HG03135 (cell line): ENCODE measurements around the gene S100A11.

Source experiments
- ATAC-seq: cut with Tn5 transposase; IDR thresholded peaks from one replicate; pipeline ENCODE4 v1.9.1; 2021; ENCODE audit warnings: mild to moderate bottlenecking, moderate library complexity; ENCODE audit not compliant: unreplicated experiment

Gene S100A11

GRCh38 chr1:152003846-152004442 is 32.9 kb downstream of the S100A11 start:
- no peak for ATAC-seq

- ATAC-seq: no peak
Measured at GRCh38 chr1:152002960-152003359, 33.8 kb downstream of the S100A11 start.

- ATAC-seq: no peak
Measured at GRCh38 chr1:152001631-152002584, 34.9 kb downstream of the S100A11 start.

GRCh38 chr1:152000964-152001630 is 35.7 kb downstream of the S100A11 start:
- ATAC-seq: no peak

GRCh38 chr1:151998611-151999362 is 38.0 kb downstream of the S100A11 start:
- ATAC-seq: no peak

- no peak for ATAC-seq
Measured at GRCh38 chr1:151997284-151997570, 39.6 kb downstream of the S100A11 start.

- ATAC-seq: no peak
Measured at GRCh38 chr1:151995774-151996173, 41.0 kb downstream of the S100A11 start.

- no peak for ATAC-seq
Measured at GRCh38 chr1:151994956-151995355, 41.8 kb downstream of the S100A11 start.

- no peak for ATAC-seq
Measured at GRCh38 chr1:151993734-151994496, 42.9 kb downstream of the S100A11 start, which contains the start of gene S100A10. TSS of gene S100A10 (minus strand) at chr1:151993859. CDS start at chr1:151986230, 7,629 bp downstream.

GRCh38 chr1:151993084-151993733 is 43.6 kb downstream of the S100A11 start:
- no peak for ATAC-seq

GRCh38 chr1:151992303-151993083 is 44.3 kb downstream of the S100A11 start:
- ATAC-seq: no peak

GRCh38 chr1:151991663-151992302 is 45.0 kb downstream of the S100A11 start:
- ATAC-seq: no peak

- ATAC-seq: no peak
Measured at GRCh38 chr1:151990856-151991198, 46.0 kb downstream of the S100A11 start.

- no peak for ATAC-seq
Measured at GRCh38 chr1:151990058-151990855, 46.5 kb downstream of the S100A11 start.

- ATAC-seq: no peak
Measured at GRCh38 chr1:151989211-151989862, 47.5 kb downstream of the S100A11 start.

- ATAC-seq: no peak
Measured at GRCh38 chr1:151988405-151988923, 48.3 kb downstream of the S100A11 start.
